ENCODE measurements around the gene ZSCAN18.

- TF ChIP-seq POLR2A (IDR thresholded peaks at IDR 0.05; ENCODE audit: low read depth, low read length) (no peak), POLR2AphosphoS5 (IDR thresholded peaks at IDR 0.05; ENCODE audit: low read depth, low read length) (no peak), TAF1 (IDR thresholded peaks at IDR 0.05; ENCODE audit: borderline replicate concordance, low read depth, low read length) (no peak)
These were observed 39.6 kb downstream of the ZSCAN18 start for GRCh38 chr19:58058467-58058866.

Measured in GM12892 (cell line).